SH-SY5Y (cell line): ENCODE results near the gene KRTAP10-7.

Source experiments
- GATA2 ChIP-seq: IDR thresholded peaks from 2 replicates; pipeline ENCODE4 v1.6.1; 2011; ENCODE audit warnings: mild to moderate bottlenecking, low read depth, low read length
- GATA3 ChIP-seq: IDR thresholded peaks from 2 replicates; pipeline ENCODE4 v1.6.1; 2011; ENCODE audit warnings: low read depth, mild to moderate bottlenecking, low read length, moderate library complexity

- TF ChIP-seq GATA2 (no peak), GATA3 (no peak)
Measured at GRCh38 chr21:44603911-44604310, 3.5 kb downstream of the KRTAP10-7 start.
